ENCODE data around the gene RNGTT.
"Not testable (repeated sequence)": the region's sequence is repeated elsewhere in the genome, so short reads cannot be mapped to it uniquely, and the experiment has no call there.

The RNGTT gene

DNA sequence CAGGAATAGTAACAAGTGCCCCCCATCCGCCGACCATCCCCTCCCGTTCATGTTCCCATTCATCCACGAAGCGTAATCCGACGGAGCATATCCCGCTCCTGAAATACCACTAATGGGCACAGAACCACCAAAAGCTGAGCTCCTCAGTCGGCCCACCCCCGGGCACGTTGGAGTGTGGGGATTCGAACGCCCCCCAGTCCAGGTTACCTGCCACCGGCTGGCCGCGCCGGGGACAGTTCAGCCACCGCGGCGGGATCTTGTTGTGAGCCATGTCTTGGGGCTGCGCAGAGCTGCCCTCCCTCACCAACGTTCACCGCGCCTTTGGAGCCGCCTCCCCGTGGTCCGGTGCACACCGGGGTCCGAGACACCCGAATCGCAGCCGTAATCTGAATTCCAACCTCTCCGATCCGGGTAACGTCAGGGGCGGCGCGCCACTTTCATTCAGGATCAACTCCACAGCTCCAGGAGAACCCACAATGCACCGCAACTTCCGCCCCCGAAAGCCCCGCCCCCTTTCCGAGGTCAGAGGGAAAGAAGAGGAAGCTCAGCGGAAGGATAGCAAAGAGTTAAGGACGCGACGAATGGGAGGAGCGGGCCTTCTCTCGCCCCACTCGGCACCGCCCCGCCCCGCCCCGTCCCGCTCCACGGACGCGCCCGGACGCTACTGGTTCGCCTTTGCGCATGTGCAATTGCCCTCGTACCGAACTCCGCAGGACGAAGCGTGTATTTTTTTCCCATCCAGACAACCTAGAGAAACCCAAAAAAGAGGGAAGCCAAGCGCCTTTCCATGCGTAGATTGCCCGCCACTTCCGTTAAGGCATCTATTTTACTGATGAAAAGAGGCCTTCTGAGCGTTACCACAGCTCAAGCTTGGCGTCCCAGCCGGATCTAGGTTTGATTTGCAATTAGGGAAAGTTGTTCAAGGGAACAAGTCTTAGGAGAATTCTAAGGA is at the start of gene RNGTT:
RNGTT (minus strand) TSS at position 480 of the 952 bp plus-strand sequence; CDS start at position 271, 209 bp downstream.
- DNase-seq, result peak; percentile 99

DNA sequence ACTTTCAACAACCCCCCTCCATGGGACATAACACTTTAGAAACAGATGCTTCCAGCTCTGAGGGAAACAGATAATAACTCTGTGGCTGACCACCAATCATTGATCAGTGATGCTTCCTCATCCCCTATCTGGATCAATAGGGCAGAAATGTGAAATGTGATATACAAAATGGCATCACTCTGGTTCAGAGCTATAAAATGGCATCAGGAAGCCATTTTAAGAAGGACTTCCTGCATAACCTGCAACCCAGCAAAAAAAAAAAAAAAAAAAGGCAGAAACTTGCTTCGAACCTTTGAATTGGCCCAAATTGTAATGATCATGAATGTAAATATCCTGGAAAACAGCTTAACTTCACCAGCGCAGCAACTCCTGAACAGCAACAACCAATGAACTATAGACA is 48.0 kb upstream of the RNGTT start:
- DNase-seq, result no peak

DNA sequence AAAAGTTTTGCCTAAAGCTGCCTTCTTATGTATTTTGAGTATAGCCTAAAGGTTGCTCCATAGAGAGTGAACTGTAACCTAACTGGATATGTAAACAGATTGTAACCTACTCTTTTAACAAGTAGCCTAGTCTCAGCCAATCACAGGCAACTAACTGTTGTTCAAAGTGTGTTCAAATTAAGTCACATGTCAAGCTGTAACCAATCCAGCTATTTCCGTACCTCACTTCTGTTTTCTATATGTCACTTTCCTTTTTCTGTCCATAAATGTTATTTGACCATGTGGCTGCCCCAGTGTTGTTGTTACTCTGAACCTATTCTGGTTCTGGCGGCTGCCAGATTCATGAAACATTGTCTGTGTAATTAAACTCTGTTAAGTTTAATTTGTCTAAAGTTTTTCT is 47.4 kb upstream of the RNGTT start:
- no peak for DNase-seq

DNA sequence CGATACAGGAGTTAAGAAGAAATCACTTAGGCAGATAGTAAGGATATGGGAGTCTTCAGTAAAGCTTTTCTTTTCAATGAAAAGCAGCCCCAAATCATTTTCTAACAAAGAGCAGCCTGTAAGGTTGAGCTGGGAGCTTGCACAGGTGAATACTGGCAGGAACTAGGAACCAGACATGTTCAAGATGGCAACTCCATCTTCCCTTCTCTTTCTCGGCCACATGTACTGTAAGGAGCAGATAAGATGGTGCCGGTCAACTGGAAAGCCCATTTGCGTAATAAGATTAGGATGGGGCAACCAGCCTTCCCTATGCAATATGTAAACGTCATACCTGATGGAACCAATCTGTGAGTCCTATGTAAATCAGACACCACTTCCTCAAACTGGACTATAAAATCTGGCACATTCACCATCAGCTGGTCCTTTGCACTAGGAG is 46.2 kb upstream of the RNGTT start:
- DNase-seq, result no peak

DNA sequence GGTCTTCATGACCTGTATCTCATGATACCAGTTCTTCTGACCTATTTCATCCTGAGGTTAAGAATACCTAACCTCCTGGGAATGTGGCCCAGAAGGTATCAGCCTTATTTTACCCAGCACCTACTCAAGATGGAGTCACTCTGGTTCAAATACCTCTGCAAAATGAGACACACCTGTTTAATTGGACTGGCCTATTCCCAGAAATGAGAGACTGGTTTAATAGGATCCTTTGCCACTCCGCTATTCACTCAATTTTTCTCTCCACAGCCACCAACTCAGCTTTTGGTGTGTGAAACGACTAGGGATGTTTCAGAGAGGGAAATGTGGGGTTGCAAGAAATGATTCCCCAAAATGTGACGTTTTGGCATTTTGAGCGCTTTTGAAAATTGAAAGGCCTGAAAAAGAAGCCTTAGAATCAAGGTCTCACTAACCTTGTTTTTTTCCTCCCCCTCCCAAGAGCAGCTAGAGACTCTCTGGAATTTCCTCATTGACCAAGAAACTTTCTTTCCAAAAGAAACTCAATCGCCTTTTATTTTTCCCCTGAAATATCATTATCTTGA is 45.5 kb upstream of the RNGTT start:
- no peak for DNase-seq

DNA sequence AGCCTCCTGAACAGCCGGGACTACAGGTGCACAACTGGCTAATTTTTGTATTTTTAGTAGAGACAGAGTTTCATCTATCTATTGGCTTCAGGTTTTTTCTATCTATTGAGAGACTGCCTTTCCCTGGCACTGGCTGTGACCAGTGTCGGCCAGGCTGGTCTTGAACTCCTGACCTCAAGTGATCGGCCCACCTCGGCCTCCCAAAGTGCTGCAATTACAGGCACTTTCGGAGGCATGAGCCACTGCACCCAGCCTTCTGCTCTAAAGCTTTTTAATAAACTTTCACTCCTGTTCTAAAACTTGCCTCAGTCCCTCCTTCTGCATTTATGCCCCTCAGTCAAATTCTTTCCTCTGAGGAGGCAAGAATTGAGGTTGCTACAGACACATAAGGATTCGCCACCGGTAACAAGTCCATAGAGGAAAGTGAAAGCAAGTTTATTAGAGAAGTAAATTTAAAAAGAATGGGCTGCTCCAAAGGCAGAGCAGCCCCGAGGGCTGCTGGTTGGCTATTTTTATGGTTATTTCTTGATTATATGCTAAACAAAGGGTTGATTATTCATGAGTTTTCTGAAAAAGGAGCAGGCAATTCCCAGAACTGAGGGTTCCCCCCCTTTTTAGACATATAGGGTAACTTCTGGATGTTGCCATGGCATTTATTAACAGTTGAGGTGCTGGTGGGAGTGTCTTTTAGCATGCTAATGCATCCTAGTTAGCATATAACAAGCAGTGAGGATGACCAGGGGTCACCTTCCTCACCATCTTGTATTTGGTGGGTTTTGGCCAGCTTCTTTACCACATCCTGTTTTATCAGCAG is 44.8 kb upstream of the RNGTT start:
- no peak for DNase-seq

DNA sequence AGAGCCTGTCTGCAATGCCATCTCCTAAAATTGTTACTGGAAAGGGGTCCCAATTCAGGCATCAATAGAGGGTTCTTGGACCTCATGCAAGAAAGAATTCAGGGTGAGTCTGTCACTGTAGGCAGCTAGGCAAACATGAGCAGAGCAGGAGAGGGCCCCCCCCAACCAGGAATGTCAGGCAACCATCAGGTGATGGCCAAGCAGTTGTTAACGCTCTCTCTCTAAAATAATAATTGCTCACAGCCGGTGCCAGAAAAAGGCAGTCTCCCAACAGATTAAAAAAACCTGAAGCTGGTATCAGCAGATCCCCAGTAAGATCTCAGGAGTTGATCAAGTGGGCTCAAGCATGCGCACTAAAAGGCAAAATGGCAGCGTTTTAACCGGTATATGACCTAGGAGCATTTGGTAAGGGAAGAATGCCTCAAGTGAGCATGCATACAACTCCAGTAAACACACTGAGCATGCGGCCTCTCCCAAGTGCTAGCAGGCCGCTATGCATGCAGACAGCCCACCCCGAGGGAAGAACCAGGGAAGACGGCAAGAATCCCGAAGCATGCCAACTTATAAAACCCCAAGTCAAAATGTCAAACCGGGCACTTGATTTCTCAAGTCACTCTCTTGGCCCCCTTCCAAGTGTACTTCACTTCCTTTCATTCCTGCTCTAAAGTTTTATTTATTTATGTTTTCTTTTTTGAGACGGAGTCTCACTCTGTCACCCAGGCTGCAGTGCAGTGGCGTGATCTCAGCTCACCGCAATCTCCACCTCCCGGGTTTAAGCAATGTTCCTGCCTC is 44.0 kb upstream of the RNGTT start:
- no peak for DNase-seq

DNA sequence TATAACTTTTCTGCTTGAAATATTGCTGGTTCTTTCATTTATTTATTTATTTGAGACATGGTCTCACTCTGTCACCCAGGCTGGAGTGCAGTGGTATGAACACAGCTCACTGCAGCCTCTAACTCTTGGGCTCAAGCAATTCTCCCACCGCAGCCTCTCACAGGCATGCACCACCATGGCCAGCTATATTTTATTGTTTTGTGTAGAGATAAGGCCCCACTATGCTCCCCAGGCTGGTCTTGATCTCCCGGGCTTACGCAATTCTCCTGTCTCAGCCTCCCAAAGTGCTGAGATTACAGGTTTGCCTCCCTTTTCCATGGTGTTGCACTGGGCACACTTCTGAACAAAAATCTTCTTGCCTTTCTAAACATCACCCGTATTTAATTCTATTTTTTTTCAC is 39.1 kb upstream of the RNGTT start:
- DNase-seq, result no peak

DNA sequence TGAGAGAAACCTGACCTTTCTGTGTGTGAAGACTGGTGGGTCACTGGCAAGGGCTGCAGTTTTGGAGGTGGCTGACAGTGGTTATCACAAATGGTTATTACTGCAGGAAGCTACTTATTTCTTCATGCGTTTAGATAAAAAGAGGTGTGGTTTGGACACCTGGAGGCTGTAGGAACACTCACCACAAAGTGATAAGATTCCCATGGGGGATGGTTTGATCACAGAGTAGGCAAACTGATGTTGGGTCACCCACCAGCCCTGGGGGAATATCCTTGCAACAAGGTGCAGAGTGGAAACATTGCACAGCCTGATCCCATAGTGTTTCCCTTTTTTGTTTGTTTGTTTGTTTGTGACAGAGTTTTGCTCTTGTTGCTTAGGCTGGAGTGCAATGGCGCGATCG is 33.9 kb upstream of the RNGTT start:
- DNase-seq, result no peak

DNA sequence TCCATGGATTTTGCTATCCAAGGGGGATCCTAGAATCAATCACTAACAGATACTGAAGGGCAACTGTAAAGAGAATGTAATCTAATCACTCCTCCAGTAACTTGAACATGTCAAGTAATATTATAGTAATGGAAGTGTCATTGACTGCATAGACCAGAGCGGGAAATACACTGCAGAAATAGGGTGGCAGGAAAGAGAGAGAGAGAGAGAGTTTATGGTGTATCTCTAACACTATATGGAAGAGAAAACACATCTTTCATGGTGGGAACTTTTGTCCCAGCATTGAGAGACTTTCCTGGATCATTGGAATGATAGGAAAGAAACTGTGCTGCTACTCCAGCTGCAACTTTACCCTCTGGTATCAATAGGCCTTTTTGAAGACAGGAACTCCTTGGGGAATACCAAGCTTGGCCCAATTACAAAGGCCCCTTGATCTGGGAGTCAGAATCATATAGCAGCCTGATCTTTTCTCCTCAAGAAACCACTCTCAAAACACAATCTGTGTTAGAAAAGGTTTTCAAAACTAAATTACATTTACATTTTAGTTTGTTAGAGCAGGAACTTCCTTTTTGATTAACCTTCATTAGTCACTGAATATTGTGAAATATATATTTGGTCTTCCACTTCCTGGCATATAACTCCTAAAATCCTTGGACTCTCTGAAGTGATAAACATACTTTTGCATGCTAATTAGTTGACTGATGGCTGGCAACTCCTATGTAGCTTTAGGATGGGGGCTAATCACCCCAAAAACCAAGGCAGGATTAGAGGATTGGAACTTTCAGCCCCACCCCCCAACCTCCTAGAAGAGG is 29.5 kb upstream of the RNGTT start:
- no peak for DNase-seq

DNA sequence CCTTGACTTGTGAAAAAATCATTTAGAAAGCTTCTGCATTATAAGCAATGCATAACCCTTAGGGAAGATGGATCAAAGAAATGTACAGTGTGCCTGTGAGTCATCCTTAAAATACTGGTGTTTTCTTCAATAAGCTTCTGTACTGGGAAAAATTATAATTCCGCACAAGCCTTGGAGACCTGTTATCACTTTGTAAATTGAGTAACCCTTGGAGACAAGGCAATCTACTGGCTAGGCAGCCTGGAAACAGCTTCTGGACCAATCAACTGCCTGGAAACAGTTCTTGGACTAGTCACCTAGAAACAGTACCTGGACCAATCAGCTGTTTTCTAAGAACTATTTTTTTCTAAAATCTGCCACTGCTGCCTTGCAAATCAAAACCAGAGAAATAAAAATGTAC is 25.8 kb upstream of the RNGTT start:
- no peak for DNase-seq

DNA sequence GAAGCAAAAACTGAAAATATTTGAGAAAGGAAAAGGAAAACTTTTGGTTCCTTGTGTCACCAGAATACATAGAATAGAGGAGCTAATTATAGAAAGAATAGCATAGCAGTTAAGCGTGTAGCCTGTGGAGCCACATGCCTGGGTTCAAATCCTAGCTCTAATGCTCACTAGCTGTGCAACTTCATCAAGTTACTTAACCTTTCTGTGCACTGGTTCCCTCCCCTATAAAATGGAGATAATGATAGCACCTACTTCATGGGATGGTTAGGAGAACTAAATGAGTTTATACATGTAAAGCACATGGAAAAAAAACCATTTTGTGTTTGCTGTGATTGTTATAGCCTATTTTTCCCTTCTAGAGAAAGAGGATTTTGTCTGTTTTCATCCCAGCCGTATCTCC is 24.5 kb upstream of the RNGTT start:
- DNase-seq, result no peak

DNA sequence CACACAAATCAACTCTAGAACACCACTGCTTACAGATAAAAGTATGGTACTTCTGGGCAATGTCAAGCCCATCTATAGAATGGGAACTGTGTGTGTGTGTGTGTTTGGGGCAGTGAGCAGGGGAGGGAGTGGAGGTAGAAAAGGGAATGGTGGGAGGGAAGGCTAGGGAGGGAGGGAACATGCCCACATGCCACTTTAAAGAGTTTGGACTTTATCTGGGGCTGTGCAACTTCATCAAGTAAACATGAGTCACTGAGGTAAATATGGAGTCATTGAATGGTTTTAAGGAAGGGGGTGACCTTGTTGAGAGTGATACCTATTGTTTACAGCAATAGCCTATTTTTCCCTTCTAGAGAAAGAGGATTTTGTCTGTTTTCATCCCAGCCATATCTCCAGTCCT is 22.5 kb upstream of the RNGTT start:
- no peak for DNase-seq

DNA sequence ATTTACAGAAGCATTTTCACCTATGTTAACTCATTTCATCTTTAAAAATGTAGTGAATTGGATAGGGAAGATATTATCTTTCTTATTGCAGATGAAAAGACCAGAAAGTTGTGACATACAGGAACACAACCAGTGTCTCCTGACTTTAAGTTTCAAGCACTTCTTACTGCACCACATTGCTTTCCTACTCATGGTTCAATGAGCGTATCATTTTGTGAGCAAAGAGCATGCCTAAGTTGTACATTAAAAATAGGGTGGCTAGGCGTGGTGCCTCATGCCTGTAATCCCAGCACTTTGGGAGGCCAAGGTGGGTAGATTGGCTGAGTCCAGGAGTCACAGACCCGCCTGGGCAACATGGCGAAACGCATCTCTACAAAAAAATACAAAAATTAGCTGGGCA is 21.2 kb upstream of the RNGTT start:
- DNase-seq, result no peak

DNA sequence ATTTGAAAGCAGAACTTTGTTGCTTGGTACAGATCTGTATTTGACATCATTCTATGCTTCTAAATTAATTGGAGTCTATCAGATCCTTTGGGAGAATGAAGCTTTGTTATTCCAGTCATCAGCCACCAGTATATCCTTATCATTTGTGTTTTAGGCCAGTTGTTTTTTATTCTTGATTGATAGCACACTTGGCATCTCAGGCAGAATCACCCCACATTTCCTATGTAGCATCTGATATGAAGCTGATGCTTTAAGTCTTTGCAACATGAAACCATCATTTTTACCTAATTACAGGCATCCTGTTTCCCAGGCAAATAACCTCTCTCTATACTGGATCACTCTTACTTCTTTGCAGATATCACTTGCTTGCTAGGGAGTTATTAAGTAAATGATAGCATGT is 20.7 kb upstream of the RNGTT start:
- DNase-seq, result no peak

DNA sequence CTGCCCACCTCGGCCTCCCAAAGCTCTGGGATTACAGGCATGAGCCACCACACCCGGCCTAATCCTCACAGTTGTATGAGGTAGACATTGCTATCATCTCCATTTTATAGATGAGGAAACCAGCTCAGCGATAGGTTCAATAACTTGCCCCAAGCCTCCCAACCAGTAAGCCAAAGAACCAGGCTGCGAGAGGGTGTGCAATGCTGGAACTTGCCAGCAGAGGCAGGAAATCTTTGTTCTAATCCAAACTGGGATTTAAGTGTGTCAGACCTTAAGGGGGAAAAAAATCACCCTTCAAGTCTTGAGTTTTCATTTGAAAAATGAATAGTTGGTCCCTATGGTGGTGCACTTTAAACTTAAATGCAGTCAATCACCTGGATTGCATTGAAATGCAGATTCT is 20.1 kb upstream of the RNGTT start:
- DNase-seq, result no peak

DNA sequence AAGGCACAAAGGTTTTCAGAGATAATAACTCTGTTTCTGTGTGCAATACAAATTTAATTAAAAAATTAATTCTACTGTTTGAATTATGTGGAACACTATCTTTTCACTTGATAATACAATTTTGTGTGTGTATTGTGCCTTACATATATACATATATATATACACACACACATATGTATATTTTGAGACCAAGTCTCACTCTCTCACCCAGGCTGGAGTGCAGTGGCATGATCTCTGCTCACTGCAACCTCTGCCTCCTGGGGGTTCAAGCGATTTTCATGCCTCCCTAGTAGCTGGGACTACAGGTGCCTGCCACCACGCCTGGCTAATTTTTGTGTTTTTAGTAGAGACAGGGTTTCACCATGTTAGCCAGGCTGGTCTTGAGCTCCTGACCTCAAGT is 19.7 kb upstream of the RNGTT start:
- DNase-seq, result not testable (repeated sequence)

DNA sequence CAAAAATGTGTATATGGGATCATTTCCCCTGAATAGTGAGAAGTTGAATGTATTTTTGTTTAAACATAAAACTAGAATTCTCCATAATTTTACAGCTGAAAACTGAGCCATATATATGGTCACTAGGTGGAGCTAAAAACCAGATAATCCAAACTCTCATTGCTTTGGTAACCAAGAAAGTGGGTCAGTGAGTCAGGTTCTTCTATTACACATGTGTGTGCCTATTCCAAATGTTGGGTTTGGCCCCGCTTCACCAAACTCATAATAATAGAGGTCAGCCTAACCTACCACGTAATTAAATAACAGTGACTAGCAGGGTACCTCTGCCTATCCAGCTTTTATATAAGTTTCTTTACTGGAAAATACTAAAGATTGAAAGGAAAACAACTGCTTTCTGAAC is 19.3 kb upstream of the RNGTT start:
- DNase-seq, result no peak

DNA sequence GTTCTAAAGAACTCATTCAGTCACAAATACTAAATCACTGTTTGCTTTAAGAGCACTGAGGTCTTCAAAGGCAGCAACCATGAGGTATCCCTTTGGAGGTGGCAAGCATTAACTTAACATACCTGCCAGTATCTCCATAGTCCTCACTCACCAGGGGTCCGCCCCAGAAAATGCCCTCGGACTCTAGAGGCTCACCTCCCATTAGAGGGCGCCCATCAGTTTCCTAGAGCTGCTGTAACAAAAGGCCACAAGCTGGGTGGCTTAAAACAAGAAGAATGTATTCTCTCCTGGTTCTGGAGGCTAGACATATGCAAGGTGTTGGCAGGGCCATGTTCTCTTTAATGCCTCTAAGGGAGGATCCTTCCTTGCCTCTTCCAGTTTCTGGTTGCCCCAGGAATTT is 12.0 kb upstream of the RNGTT start:
- no peak for DNase-seq

DNA sequence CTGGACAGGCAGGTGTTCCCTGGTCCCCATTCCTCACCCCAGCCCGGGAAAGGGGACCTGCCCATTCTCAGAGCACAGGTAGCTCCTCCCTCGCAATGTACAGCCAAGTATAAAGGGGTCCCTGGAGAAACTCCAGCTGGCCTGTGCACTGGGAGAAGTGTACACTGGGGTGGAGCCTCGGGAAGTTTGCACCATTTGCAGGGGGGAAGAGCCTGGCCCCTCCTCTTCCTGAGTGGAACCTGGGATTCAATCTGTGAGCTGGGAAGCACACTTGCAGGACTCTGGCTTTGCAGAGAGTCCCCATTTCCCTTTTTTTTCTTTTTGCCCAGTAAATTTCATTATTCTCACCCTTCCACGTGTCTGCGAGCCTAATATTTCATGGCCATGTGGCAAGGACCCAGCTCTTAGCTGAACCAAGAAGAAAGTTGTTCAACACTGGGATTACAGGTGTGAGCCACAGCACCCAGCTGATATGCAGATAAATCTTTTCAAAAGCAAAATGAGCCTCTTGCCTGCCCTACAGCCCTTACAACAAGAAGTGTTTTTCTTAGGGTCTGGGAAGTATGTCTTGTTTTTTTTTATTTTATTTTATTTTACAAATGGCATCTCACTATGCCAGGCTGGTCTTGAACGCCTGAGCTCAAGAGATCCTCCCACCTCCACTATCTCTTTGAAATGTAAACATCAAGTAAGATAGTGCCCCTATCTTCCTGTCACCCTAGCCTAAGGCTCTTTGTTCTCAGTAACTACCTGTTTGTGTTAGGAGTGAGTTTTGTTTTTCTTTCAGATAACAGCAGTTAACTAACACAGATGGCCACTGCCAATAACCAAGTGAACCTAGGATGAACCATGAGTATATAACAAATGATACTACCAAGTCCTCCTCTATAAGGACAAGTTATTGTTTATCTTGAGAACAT is 9.3 kb upstream of the RNGTT start:
- no peak for DNase-seq

DNA sequence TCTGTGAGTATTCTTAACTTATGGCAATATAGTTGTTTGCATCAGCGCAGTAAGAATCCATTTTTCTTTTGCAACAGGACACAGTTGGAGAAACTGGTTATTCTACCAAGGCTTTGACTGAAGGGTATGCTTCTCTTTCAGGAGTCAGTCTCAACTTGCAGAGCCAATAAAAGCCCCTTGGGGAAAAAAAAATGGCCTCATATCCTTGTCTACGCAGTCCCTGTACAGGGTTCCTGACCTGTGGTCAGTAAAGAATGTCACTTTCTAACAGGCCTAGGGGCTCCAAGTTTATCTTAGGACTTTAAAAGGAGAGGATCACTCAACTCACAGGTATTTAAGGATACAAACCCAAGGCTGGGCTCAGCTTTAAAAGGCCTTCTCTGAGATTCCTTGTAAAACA is 6.9 kb upstream of the RNGTT start:
- DNase-seq, result no peak
